ENCODE results near the gene TMEM92. TPM values are rescaled to one million over a fixed set of nuclear protein-coding genes. Genes with fewer than 3 reads are reported as not detected.

TMEM92 gene
- polyA plus RNA-seq, 1 experiment = 0.47 TPM

DNA sequence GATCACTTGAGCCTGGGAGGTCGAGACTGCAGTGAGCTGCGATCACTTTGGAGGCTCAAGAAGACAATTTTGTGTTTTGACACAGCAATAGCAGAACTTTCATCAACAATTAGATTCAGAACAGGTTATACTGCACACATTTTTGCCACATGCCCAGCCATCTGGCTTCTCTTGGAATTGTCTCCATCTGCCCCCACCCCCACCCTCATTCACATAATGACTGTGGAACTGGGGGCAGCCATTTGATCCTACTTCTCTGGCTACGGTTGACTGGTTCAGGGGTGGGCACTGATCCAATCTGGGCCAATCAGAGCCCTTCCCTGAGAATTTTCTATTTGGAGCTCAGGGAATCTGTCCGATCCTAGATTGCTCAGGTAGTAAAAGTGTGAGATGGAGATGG is 14.0 kb downstream of the TMEM92 start:
- Histone ChIP-seq H3K9me3 (ENCODE audit: control insufficient read depth, insufficient read depth, low read length) (peaks cover 3% of the 10 kb centered on the region), H3K27me3 (ENCODE audit: control insufficient read depth, insufficient read depth, low read length) (no peaks in the 10 kb centered on the region), H3K27ac (ENCODE audit: low read depth, low read length) (no peak overlapping the region), H3K4me3 (ENCODE audit: low read depth, low read length) (peak overlapping the region; percentile 55)
- TF ChIP-seq, protein P1, sequence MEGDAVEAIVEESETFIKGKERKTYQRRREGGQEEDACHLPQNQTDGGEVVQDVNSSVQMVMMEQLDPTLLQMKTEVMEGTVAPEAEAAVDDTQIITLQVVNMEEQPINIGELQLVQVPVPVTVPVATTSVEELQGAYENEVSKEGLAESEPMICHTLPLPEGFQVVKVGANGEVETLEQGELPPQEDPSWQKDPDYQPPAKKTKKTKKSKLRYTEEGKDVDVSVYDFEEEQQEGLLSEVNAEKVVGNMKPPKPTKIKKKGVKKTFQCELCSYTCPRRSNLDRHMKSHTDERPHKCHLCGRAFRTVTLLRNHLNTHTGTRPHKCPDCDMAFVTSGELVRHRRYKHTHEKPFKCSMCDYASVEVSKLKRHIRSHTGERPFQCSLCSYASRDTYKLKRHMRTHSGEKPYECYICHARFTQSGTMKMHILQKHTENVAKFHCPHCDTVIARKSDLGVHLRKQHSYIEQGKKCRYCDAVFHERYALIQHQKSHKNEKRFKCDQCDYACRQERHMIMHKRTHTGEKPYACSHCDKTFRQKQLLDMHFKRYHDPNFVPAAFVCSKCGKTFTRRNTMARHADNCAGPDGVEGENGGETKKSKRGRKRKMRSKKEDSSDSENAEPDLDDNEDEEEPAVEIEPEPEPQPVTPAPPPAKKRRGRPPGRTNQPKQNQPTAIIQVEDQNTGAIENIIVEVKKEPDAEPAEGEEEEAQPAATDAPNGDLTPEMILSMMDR (IDR thresholded peaks at IDR 0.05; ENCODE audit: low read depth, low read length) = no peak
- ChIA-PET POLR2A (interaction anchor here (0.6 to 4.9 kb wide), 6 partner anchors 21 to 106 kb away, joined by 3 to 63 read pairs (median 6); partner anchors contain the start of gene COL1A1), CTCF (interaction anchor here (1.2 to 2.3 kb wide), 5 partner anchors 9 to 119 kb away, joined by 3 to 22 read pairs (median 4); no protein-coding TSS in a partner anchor)
- DNase-seq (ENCODE audit: low read depth, low spot score) = no peak

DNA sequence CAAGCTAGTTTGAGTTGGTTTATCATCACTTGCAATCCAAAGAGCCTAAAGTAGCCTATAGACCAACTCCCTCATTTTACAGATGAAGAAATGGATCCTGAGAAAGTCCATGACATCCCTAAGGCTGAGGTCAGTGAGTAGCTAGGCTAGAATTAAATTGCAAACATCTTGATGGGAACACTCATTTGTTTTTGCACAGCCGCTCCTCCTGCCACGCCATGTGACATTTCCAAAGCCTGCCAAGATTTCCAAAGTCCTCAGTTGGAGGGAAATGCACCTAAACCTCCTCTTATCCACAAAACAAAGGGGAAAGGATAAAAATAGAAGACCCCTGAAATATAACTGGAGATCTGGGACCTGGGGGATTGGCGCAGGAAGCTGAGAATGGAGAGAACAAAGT is 15.0 kb downstream of the TMEM92 start:
- Histone ChIP-seq H3K27me3 (ENCODE audit: control insufficient read depth, insufficient read depth, low read length) (no peaks in the 10 kb centered on the region), H3K27ac (ENCODE audit: low read depth, low read length) (peak overlapping the region; percentile 97), H3K9me3 (ENCODE audit: control insufficient read depth, insufficient read depth, low read length) (no peaks in the 10 kb centered on the region), H3K4me3 (ENCODE audit: low read depth, low read length) (peak overlapping the region; percentile 55)
- ChIA-PET POLR2A (interaction anchor here (0.9 to 4.9 kb wide), 14 partner anchors 15 to 137 kb away, joined by 3 to 63 read pairs (median 6); partner anchors contain the start of genes COL1A1 and TMEM92), CTCF (interaction anchor here (0.9 to 2.3 kb wide), 11 partner anchors 8 to 195 kb away, joined by 3 to 22 read pairs (median 4); no protein-coding TSS in a partner anchor)
- no peak for DNase-seq (ENCODE audit: low read depth, low spot score)
- TF ChIP-seq, protein P1 (IDR thresholded peaks at IDR 0.05; ENCODE audit: low read depth, low read length) = no peak

DNA sequence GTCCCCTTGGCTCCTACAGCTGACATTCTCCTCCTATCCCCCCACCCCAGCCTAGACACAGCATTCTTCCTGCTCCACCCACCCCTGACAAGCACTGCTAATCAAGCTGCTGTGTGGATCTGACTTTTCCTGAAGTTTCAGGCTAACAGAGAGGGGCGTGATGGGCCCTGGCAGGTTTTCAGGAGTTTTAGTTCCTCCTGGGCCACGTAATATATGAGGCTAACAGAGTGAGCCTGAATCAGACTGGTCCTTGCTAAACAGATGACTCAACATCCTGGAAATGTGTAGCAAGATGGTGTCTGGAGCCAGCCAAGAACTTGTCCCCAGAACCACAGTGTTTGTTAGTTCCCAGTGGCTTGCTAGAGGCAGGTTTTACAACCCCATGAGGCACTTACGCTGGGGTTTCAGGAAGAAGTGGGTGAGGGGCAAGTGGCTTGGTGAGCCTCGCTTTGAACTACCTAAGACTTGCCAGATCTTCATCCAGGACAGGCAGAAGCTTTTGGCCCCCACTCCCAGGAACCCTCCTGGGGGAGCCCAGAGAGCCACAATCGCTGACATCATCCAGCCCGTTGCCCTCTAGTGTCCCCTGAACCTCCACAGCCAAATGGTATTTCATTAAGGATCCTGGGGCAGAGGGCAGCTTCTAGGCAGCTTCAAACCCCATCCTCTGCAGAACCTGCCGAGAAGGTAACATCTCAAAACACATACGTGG is 15.9 kb downstream of the TMEM92 start:
- H3K9me3 ChIP-seq (ENCODE audit: control insufficient read depth, insufficient read depth, low read length) = no peaks in the 10 kb centered on the region
- TF ChIP-seq, protein P1 (IDR thresholded peaks at IDR 0.05; ENCODE audit: low read depth, low read length) = no peak
- POLR2A ChIA-PET = interaction anchor here (0.8 to 4.9 kb wide), 12 partner anchors 16 to 117 kb away, joined by 3 to 63 read pairs (median 8); partner anchors contain the start of genes COL1A1 and TMEM92
- no peaks in the 10 kb centered on the region for H3K27me3 ChIP-seq (ENCODE audit: control insufficient read depth, insufficient read depth, low read length)
- H3K27ac ChIP-seq (ENCODE audit: low read depth, low read length) = peak overlapping the region; percentile 97
- peak overlapping the region; percentile 55 for H3K4me3 ChIP-seq (ENCODE audit: low read depth, low read length)
- peak; percentile 96 for DNase-seq (ENCODE audit: low read depth, low spot score)
- CTCF ChIA-PET = interaction anchor here (0.9 to 8.9 kb wide), 9 partner anchors 74 to 197 kb away, joined by 3 to 171 read pairs (median 4); partner anchors contain the start of gene PDK2

DNA sequence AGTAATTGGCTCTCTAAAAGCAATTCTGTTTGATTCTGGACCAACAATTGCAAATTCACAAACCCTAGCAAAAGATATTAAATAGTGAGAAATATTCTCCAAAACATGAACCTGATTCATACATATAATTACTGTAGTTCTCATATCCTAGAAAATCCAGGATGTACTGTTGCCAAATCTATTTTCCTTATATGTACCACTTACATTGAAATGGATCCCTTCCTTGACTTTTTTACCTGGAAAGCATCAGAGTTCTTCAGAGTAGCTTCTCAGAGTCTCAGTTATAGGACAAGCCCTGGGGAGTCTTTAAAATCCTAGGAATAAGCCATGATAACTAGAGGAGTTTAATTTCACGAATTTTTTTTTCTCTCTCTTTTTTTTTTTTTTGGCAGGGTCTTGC is 16.7 kb downstream of the TMEM92 start:
- no peaks in the 10 kb centered on the region for H3K27me3 ChIP-seq (ENCODE audit: control insufficient read depth, insufficient read depth, low read length)
- POLR2A ChIA-PET = interaction anchor here (0.6 to 4.9 kb wide), 7 partner anchors 16 to 113 kb away, joined by 3 to 63 read pairs (median 11); partner anchors contain the start of gene COL1A1
- no peaks in the 10 kb centered on the region for H3K9me3 ChIP-seq (ENCODE audit: control insufficient read depth, insufficient read depth, low read length)
- DNase-seq (ENCODE audit: low read depth, low spot score) = no peak
- TF ChIP-seq, protein P1 (IDR thresholded peaks at IDR 0.05; ENCODE audit: low read depth, low read length) = no peak
- H3K27ac ChIP-seq (ENCODE audit: low read depth, low read length) = no peak overlapping the region
- H3K4me3 ChIP-seq (ENCODE audit: low read depth, low read length) = no peak overlapping the region
- CTCF ChIA-PET = interaction anchor here (0.7 to 8.9 kb wide), 5 partner anchors 90 to 198 kb away, joined by 3 to 171 read pairs (median 22); partner anchors contain the start of genes COL1A1 and PDK2

Data from AG04450 (cell line).